Inferior parietal cortex (tissue), 1 donor: Measurements from ENCODE around the gene PTPN23.
"Not testable (repeated sequence)": the region's sequence is repeated elsewhere in the genome, so short reads cannot be mapped to it uniquely, and the experiment has no call there.

Experiments used
- DNase-seq: peaks from one replicate; pipeline ENCODE4 v3.0.0-alpha.2; 2016; ENCODE audit errors: extremely low spot score

The PTPN23 gene, protein sequence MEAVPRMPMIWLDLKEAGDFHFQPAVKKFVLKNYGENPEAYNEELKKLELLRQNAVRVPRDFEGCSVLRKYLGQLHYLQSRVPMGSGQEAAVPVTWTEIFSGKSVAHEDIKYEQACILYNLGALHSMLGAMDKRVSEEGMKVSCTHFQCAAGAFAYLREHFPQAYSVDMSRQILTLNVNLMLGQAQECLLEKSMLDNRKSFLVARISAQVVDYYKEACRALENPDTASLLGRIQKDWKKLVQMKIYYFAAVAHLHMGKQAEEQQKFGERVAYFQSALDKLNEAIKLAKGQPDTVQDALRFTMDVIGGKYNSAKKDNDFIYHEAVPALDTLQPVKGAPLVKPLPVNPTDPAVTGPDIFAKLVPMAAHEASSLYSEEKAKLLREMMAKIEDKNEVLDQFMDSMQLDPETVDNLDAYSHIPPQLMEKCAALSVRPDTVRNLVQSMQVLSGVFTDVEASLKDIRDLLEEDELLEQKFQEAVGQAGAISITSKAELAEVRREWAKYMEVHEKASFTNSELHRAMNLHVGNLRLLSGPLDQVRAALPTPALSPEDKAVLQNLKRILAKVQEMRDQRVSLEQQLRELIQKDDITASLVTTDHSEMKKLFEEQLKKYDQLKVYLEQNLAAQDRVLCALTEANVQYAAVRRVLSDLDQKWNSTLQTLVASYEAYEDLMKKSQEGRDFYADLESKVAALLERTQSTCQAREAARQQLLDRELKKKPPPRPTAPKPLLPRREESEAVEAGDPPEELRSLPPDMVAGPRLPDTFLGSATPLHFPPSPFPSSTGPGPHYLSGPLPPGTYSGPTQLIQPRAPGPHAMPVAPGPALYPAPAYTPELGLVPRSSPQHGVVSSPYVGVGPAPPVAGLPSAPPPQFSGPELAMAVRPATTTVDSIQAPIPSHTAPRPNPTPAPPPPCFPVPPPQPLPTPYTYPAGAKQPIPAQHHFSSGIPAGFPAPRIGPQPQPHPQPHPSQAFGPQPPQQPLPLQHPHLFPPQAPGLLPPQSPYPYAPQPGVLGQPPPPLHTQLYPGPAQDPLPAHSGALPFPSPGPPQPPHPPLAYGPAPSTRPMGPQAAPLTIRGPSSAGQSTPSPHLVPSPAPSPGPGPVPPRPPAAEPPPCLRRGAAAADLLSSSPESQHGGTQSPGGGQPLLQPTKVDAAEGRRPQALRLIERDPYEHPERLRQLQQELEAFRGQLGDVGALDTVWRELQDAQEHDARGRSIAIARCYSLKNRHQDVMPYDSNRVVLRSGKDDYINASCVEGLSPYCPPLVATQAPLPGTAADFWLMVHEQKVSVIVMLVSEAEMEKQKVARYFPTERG (N-terminal part only)

DNA sequence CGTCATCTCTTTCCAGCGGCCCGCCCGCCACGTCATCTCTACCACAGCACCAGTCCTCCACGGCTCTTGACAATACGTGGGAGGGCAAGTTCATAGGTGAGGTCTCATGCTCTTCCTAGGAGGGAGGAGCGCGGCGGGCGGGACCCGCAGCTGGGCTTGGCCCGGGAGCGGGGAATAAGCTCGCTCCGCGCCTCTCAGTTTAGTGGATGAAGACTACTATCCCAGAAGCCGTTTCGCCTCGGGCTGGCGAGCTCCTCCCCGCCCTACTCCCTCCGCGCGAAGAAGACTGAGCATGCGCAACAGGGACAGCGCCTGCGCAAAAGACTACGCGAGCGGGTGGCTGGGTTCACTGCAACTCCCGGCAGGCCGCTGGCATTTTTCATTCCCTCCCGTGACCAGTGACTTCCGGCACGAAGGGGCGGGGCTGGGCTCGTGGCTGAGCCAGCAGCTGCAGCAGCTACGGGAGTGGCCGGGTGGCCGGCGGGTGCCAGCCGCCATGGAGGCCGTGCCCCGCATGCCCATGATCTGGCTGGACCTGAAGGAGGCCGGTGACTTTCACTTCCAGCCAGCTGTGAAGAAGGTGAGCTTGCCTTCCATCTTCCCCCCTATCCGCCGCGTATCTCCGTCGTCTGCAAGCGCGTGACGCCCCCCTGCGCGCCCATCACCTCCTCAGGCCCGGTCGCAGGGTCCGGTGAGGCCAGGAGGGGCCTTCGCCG is at the start of gene PTPN23:
Gene PTPN23, plus strand, starts transcription at position 421 of the 716 bp plus-strand sequence. Its CDS starts 76 bp downstream, at position 497.
- peak; percentile 100 for DNase-seq

DNA sequence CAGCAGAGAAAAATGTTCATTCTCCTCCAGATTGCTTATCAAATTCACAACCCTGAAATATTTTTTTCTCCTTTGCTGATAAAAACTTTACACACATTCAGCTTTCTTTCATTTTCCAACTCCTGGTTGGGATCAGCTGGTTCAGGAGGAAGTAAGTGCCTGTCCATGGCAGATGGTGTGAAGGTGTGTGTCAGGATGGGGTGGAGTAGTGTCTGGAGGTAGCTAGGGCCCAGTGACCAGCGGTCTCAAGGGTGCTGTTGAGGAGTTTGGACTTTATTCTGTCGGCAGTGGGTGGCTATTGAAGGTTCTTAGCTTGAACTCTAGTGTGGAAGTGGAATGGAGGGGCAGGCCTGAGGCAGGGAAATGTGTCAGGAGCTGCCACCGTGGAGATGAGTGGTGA is 46.9 kb upstream of the PTPN23 start:
- DNase-seq: no peak

DNA sequence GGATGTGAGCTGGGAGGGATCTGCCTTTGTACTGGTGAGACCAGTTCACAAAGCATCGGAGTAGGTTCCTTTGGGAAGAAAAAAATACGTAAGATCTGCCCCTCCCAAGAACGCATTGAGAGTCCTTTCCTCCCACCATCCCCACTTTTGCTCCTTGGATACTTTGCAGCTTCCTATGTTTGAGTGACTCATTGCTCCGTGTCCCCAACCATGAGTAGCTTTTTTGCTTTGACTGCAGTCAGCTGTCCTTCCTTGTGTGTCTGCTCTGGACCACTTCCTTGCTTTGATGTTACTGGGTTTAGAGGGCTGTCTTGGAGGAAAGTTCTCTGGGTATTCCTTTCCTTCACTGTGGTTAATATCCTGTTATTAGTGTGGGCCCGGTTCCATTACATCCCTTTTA is 43.2 kb upstream of the PTPN23 start:
- DNase-seq: peak; percentile 11

DNA sequence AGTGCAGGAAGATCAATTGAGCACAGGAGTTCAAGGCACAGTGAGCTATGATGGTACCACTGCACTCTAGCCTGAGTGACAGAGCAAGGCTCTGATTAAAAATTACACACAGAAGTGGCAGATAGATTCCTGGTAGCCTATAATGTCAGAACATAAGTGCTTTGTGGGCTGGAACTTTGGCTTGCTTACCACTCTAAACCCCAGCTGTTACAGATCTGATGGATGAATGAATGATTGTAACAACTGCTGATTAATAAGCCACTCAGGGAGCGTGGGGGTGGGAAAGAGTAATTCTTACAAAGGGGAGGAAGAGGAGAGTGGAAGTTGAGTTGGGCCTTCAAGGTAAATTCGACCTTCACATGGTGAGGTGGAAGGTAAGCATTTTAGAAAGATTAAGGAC is 40.9 kb upstream of the PTPN23 start:
- DNase-seq: no peak

DNA sequence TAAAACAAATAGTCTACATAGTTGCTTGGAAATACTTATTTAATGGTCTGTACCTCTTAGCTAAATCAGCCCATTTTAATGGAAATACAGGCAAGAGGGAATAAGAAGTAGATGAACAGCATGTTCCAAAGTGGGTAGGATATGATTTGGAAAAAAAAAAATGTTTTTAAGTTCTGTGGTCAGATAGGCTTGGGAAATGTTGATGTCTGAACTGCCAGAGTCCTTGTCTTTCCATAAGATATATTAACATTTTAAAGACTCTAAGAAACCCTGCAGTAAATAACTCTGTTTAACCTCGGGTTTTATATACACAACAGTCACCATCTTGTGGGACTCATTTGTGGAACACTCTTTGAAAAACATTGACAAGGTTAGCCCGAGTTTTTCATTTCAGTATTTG is 40.0 kb upstream of the PTPN23 start:
- no peak for DNase-seq

DNA sequence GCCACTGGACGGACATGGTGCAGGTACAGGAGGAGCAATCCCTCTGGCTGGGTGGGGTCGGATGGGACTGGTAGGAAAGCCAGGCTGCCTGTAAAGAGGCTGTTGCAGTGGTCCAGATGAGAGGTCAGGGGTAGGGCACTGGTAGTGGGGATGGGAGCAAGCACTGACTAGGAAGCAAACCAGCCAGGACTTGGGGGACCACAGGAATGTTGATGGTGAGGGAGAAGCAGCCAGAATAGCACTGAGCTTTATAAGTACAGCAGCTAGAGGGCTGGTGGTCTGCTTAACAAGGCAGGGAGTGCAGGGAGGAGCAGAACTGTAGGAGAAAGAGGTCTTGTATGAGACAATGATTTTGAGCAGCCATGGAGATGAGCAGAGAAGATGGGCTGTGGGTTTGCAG is 38.7 kb upstream of the PTPN23 start:
- DNase-seq: no peak

DNA sequence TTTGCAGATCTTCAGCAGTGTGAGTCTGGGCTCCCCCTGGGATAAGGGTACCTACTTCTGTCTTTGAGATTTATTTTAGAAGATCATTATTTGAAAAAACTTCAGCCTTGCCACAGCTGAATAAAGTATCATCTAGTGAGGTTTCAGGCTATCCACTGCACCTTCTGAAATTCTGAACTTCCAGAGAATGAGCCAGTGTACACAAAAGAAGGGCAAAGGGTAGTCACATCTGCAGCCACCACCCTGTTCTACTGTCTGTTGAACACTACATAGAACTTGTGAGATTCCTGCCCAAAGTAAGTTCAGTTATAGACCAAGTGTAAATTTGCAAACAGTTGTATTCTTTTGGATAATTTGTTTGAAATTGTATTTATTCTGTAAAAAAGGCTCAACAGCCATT is 38.0 kb upstream of the PTPN23 start:
- no peak for DNase-seq

DNA sequence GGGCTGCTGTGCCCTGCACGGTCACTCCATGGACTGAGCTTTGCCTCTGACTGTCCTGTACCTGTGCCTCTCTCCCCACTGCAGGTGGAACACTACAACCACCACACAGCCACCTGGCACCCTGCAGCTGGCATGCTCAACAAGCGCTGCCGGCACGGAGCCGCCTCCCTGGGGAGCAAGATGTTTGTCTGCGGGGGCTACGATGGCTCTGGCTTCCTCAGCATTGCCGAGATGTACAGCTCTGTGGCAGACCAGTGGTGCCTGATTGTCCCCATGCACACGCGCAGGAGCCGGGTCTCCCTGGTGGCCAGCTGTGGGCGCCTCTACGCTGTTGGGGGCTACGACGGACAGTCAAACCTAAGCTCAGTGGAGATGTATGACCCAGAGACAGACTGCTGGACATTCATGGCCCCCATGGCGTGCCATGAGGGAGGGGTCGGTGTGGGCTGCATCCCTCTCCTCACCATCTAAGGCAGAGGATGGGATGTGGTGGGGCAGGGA is 37.3 kb upstream of the PTPN23 start:
- DNase-seq: no peak

DNA sequence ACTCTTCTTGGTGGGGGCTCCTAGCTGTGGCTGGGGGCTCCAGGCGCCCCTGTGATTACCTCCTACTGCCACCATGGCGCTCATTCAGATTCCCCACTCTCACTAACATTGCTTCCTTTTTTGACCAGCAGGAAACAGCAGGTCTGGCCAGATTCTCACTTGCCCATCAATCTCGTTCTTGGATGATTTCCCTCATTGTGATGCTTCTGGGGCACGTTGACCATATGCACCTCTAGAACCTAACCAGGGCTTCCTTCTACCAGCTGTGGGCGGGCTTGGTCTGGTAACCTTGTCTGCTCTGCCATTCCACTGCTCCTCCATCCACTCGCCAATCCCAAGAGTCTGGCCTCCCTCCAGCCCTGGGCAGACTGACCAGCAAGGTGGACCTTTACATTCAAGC is 35.9 kb upstream of the PTPN23 start:
- no peak for DNase-seq

DNA sequence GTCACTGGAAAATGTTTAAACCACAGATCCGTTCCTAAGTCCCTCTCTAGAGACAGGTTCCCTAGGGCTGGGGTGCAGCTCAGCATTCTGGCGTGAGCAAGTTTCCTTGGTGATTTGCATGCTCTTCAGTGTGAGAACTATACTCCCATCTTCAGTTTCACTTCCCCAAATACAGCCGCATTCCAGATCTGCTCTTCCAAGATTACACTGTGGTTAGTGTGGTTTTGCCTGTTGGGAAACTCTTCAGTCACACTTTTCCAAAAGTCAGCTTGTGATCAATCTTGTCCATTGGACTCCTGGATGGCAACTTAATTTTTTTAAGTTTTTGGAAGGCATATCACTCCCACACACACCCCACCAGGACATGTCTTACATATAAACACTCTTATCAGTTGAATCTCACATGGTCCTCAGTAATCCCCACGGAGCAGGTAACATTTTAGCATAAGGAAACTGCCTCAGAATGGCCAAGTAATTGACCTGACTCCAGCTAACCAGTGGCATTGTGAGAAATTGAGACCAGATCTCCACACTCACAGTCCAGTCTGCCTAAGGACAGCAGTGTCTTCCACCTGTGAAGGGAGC is 33.5 kb upstream of the PTPN23 start:
- peak; percentile 44 for DNase-seq

DNA sequence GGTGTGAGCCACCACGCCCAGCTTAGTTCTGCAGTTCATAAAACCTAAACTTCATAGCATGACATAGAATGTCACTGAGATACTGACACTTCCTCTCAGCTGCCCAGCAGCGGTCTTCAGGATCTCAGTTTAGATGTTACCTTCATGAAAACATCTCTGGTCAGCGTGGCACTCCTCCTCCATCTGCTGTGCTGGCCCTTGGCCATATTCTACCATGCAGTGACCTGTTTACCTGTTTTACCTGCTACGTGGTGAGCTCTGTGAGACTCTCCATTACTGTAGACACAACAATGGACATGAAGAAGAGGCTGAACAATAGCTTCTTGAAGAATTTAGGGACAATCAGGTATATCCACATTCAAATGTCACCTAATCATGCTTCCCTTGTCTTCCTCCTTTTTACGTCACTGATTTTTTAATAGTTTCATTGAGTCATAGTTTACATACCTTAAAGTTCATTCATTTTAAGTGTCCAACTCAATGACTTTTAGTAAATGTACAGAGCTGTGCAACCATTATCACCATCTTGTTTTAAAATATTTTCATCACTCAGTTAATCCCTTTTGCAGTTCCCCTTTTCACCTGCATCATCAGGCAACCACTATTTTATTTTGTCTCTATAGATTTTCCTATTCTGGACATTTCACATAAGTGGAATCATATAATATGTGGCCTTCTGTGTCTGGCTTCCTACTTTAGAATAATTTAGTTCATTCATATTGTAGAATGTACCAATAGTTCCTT is 32.2 kb upstream of the PTPN23 start:
- no peak for DNase-seq

DNA sequence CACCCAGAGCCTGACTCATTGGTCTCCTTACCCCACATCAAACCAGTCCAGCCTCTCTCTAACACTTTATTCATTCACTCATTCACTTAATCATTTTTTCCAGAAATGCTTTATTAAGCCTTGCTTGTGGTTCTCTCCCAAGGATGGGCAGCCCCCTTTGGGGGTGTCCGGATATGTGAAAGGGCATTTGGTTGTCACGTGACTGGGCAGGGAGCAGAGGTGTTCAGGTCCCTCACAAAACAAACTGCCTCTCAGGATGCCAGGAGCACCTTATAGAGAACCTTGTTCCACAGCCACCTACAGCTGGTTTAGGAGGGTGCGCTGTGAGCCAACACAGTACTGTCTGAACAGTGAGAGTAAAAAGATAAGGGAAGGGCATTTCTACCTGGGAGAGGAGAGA is 25.8 kb upstream of the PTPN23 start:
- no peak for DNase-seq

DNA sequence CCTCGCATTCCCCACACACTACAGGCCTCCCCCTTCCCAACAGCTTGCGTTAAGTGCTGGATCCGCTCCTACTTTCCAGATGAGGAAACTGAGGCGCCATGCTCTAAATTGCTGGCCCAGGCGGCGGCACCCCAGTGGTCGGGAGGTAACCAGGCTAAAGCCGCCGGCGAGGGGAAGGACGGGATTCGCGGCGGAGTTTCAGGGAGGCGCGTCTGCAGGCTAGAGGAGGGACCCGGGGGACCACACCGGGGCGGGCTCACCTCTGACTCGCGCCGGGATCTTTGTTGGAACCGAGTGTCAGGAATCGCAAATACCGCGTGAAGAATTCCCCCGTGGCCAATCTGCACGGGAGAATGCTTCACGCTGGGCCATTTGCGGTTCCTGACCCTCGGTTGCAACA is 24.6 kb upstream of the PTPN23 start:
- no peak for DNase-seq

DNA sequence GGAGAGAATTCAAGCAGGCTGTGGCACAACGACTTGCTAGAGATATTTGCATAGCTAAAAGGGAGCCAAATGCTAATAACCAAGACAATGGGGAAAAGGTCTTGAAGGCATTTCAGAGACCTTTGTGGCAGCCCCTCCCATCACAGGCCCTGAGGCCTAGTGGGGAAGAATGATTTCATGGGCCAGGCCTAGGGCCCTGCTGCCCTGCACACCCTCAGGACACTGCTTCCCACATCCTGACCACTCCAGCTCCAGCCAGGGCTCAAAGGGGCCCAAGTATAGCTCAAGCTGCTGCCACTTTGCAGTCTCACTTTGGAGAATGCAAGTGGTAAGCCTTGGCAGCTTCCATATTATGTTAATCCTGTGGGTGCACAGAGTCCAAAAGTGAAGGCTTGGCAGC is 21.5 kb upstream of the PTPN23 start:
- no peak for DNase-seq

DNA sequence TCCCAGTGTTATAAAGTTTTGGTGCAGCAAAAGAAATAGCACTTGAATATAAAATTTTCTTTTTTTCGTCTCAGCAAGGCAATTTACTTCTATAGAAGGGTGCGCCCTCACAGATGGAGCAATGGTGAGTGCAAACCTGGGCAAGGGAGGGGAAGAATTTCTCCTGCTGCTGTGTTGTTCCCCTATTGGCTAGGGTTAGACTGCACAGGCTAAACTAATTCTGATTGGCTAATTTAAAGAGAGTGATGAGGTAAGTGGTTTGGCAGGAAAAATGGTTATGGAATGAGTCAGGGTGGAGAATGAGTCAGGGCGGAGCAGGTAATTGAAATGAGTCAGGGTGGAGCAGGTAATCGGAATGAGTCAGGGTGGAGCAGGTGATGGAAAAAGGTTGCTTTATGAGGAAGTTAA is 20.7 kb upstream of the PTPN23 start:
- not testable (repeated sequence) for DNase-seq

DNA sequence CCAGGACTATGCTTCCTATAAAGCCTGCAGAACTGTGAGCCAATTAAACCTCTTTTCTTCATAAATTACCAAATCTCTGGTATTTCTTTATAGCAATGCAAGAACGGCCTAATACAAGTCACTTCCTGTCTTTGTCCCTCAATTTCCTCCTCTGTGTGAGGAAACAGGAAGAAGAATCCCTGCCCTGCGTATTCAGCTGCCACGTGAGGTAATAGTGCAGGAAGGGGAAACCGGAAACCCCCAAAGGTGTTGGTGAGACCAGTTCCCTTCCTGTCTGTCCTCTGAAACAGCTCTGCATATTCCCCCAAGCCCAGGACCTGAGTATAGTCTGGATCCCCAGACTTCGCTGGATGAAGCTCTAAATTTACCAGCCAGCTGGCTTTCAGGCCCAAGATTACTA is 18.1 kb upstream of the PTPN23 start:
- no peak for DNase-seq

DNA sequence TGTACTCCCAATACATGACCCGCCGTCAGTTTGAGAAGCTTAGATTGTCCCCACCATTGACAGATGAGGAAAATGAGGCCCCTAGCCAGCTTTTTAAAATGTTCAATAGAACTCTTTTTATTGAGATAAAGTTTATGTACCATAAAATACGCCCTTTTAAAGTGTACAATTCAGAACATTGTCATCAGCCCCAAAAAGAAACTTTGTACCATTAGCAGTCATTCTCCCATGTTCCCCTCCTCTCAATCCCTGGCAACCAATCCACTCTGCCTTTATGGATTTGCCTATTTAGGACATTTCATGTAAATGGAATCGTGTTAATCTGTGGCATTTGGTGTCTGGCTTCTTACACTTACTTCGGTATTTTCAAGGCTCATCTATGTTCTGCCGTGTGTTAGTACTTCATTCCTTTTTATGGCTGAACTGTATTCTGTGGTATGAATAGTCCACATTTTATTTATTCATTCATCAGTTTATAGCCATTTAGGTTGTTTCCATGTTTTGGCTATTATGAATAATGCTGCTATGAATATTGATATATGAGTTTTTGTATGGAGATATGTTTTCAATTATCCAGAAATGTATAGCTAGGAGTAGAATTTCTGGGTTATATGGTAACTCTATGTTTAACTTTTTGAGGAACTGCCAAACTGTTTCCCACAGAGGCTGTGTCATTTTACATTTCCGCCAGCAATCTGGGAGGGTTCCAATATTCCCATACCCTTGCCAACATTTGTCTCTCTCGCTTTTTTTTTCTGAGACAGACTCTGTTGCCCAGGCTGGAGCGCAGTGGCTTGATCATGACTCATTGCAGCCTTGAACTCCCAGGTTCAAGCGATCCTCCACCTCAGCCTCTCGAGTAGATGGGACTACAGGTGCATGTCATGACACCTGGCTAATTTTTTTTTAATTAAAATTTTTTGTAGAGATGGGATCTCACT is 15.3 kb upstream of the PTPN23 start:
- peak; percentile 29 for DNase-seq

DNA sequence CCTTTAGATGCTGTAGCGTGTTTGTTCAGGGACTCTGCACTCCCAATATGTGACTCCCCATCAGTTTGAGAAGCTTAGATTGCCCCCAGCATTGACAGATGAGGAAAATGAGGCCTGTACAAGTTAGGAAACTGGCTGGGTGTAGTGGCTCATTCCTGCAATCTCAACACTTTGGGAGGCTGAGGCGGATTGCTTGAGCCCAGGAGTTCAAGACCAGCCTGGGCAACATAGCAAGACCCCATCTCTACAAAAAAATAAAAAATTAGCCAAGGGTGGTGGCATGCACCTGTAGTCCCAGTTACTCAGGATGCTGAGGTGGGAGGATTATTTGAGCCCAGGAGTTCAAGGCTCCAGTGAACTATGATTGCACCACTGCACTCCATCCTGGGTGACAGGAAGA is 14.0 kb upstream of the PTPN23 start:
- no peak for DNase-seq

DNA sequence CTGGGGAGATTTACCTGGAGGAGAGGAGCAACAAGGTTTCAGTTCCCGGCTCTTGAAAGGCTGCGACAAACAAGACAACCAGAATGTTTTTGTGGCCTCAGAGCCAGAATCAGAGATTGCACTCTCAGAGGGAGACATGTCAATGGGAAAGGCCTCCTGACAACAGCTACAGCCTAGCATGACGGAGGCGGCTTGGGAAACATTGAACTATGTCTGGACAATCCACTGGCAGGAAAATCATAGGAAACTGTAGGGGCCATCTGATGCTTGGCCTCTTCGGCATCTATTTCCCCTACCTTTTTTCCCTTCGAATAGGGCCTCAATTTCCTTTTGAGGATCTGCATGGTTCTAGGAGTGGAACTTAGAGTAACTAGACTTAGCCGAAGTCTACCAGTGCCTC is 13.2 kb upstream of the PTPN23 start:
- DNase-seq: no peak
